GM21723 (cell line): ENCODE measurements around the gene SLC7A9.
"Not testable (repeated sequence)": the region's sequence is repeated elsewhere in the genome, so short reads cannot be mapped to it uniquely, and the experiment has no call there.

Source experiments
- ATAC-seq: cut with Tn5 transposase; IDR thresholded peaks from one replicate; pipeline ENCODE4 v1.9.1; 2021; ENCODE audit warnings: mild to moderate bottlenecking, moderate library complexity; ENCODE audit not compliant: unreplicated experiment

SLC7A9 gene

DNA sequence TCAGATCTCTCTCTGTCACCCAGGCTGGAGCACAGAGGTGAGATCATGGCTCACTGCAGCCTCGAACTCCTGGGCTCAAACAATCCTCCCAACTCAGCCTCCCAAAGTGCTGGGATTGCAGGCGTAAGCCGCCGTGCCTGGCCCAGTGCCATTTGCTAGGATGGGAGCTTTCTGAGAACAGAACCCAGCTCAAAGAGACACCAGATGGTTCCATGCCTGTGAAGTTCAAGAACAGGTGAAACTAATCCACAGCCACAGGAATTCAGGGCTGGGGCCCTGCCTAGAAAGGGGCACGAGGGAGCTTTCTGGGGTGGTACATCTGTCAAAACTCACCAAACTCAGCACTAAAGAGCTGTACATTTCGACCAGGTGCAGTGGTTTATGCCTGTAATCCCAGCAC, 4.2 kb downstream of the SLC7A9 start:
- ATAC-seq, result no peak

GRCh38 chr19:32864318-32865007, 5.1 kb downstream of the SLC7A9 start:
- no peak for ATAC-seq

DNA sequence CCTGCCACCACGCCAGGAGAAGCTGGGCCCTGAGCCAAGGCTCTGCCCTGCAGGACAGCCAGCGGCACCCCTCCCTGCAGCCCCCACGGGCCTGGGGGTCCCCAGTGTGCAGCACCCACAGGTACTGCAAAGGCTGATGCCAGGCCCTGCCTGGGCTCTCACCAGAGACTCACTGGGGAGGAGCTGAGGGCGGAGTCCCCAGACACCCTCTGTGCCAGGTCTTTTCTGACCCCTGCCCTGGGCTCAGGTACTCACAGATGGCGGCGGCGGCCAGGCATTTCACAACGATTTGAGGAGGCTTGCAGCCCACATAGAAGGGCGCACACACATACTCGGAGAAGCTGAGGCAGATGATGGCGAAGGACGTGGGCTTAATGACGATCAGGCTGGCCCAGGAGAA, 5.7 kb downstream of the SLC7A9 start:
- no peak for ATAC-seq

DNA sequence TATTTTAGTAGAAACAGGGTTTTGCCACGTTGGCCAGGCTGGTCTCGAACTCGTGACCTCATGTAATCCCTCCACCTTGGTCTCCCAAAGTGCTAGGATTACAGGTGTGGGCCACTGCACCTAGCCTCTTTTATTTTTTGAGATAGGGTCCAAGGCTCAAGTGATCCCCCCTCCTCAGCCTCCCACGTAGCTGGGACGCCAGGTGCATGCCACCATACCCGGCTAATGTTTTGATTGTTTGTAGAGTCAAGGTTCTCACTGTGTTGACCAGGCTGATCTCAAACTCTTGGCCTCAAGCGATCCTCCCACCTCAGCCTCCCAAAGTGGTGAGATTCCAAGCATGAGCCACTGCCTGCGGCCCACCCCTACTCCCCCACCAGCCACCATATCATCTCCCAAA, 6.3 kb downstream of the SLC7A9 start:
- ATAC-seq, result no peak

DNA sequence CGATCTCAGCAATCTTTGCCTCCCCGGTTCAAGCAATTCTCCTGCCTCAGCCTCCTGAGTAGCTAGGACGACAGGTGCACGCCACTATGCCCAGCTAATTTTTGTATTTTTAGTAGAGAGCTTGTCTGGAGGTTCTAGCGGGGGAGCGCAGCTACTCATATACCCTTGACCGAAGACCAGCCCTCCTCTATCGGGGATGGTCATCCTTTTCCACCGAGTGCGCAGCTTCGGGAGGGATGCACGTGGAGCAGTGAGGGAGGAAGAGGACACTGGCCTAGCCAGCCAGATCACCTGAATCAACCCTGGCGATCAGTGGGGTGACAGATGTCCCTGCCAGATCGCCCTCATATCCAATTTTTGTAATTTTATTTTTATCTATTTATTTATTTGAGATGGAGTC, 6.8 kb downstream of the SLC7A9 start:
- ATAC-seq, result no peak

- ATAC-seq, result no peak
Measured at GRCh38 chr19:32862173-32862572, 7.4 kb downstream of the SLC7A9 start.

GRCh38 chr19:32861596-32861995, 8.0 kb downstream of the SLC7A9 start:
- ATAC-seq, result no peak

DNA sequence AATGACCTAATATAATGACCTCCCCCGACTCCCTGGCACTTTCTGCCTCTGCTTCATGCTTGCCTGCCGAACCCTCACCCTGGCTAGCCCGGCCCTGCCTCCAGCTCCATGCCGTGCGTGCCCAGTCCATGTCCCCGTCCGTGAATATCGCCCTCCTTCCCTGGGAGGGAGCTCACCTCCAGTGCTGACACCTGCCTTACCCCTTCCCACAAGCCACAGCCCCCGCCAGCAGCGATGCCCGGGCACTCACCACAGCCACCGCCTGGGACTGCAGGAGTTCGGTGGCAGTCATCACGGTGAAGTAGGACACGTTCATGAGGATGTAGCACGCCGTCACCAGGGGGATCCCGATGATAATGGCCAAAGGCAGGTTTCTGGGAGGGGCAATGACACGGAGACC, 10.0 kb downstream of the SLC7A9 start:
- ATAC-seq, result no peak

DNA sequence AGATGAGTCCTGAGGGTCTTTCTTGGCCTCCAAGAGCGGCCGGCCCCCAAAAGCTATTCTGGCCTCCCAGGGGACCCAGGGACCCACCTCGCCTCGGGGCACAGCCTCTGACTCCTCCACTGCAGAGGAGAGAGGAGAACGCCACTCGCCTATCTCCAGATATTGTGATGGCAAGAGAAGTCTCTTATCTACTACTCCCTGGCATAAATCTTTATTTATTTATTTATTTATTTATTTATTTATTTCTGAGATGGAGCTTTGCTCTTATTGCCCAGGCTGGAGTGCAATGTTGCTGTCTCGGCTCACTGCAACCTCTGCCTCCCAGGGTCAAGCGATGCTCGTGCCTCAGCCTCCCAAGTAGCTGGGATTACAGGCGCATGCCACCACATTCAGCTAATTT, 11.0 kb downstream of the SLC7A9 start:
- no peak for ATAC-seq

DNA sequence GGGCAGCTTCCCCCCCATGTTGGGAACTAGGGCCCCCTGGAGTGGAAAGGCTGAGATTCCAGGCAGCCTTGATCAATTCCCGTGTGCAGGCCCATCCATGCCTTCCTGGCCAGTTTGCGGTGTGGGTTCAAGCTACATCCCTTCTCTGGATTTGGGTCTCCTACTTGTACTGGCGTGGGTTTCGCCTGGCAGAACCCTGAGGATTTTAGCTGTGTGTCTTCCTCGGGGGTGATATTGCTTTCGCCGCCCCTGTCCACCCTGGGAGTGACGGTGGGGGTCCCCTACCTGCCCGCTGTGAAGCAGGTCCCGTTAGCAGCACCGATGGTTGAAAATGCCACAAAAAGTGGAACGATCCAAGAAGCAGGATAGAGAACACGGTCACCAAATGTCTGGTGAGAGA, 11.4 kb downstream of the SLC7A9 start:
- no peak for ATAC-seq

DNA sequence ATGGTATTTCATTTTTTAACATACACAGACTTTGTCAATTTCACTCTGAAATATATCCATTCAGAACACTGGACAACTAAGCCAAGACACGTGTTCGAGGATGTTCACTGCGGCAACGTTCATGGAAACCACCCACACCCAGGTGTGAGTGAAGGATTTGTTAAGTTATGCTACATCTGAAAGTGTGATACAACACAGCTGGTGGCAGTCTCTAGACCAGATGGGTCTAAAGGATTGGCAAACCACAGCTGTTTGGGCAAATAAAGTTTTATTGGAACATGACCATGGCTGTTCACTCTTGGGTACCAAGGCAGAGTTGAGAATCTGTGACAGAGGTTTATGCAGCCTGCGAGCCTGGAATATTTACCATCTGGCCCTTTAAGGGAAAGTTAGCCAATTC, 12.0 kb downstream of the SLC7A9 start:
- ATAC-seq, result no peak

DNA sequence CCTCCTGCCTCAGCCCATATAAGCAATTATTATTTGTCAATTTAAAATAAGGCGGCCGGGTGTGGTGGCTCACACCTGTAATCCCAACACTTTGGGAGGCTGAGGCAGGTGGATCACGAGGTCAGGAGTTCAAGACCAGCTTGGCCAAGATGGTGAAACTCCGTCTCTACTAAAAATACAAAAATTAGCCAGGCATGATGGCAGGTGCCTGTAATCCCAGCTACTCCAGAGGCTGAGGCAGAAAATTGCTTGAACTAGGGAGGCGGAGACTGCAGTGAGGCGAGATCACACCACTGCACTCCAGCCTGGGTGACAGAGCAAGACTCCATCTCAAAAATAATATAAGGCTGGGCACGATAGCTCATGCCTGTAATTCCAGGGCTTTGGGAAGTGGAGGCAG, 12.7 kb downstream of the SLC7A9 start:
- ATAC-seq, result not testable (repeated sequence)

DNA sequence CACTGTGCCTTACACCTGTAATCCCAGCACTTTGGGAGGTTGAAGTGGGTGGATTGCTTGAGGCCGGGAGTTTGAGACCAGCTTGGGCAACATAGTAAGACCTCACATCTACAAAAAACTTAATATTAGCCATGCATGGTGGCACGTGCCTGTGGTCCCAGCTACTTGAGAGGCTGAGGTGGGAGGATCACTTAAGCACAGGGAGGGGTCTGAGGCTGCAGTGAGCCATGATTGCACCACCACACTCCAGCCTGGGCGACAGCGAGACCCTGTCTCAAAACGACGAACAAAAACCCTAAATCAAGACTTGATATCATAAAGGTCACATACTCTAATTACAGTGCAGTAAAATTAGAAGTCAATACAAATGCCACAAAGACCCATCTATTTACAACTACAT, 17.4 kb downstream of the SLC7A9 start:
- no peak for ATAC-seq

GRCh38 chr19:32848035-32848434, 21.5 kb downstream of the SLC7A9 start:
- ATAC-seq, result not testable (repeated sequence)

DNA sequence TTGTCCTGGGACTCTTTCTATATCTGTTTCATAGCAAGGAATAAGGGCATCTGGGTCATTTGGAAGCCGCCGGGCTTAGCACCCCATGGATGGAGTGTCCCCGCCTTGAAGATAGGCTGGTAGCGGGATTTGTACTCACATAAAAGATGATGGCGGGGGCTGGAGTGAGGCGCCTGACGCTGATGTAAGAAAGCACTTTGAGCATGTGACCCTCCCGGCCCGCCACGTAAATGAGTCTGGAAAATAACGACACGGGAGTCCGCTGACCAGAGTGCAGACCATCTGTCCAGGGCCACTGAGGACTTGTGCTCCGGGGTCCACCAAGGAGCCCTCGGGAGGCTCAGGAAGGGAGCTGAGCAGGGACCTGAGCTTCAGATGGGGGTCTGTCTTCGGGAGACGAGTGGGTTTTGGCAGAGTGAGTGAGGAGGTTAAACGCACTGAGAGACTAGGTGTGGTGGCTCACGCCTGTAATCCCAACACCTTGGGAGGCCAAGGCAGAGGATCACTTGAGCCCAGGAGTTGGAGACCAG, 25.8 kb downstream of the SLC7A9 start:
- no peak for ATAC-seq

DNA sequence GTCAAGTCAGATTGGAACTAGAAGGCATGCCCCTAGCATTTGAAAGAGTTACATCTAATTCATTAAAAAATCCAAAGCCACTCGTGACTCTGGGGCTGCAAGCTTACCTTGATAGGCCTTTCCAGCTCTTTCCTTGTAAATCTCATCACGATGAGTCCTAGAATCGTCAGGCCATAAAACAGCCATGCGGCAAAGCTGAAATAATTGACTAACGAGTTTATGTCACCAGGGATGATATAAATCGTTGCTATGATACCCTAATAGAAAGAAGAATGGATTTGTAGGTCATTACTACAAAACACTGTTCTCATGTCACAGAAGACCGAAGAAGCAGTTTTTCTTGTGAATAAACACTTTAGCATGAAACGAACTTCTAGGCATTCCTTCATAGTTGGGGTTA, 27.5 kb downstream of the SLC7A9 start:
- ATAC-seq, result no peak

DNA sequence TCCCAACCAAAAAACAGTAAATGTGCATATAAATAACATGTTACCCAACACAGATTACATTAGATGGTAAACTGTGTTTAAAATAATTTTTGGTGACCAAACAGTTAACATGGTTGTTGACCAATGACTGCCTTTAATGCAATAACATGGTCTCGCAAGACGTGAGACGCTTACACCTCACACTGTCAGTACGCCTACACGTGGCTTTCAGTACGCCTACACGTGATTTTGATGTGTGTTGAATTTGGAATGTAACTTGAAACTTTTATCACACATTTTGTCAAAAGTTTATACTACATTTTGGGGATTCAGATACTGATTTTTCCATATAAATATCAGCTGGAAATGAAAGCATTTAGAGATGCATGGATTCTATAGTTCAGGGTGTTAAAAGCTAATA, 32.0 kb downstream of the SLC7A9 start:
- ATAC-seq, result no peak

GRCh38 chr19:32833388-32833787, 36.2 kb downstream of the SLC7A9 start:
- ATAC-seq, result not testable (repeated sequence)

DNA sequence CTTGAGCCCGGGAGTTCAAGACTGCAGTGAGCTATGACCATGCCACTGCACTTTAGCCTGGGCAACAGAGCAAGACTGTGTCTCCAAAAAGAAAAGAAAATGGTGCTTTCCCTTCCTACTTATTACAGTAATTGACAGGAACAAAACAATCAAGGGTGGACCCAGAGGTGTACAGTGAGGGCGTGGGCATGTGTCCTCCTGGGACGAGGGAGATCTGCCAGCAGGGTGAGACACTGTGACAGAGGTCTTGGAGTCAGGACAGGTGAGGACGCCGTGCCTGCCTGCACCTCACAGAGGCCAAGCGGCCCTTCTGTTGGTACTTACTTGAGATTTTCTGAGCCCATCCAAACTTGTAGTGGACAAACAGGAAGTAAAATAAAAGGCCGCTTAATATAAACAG, 36.7 kb downstream of the SLC7A9 start:
- ATAC-seq, result not testable (repeated sequence)

DNA sequence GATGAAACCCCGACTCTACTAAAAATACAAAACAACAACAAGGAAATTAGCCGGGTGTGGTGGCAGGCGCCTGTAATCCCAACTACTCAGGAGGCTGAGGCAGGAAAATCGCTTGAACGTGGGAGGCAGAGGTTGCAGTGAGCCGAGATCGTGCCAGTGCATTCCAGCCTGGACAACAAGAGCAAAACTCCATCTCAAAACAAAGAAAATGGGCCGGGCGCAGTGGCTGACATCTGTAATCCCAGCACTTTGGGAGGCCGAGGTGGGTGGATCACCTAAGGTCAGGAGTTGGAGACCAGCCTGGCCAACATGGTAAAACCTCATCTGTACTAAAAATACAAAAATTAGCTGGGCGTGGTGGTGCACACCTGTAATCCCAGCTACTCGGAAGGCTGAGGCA, 37.5 kb downstream of the SLC7A9 start:
- not testable (repeated sequence) for ATAC-seq

- no peak for ATAC-seq
Measured at GRCh38 chr19:32831611-32832010, 38.0 kb downstream of the SLC7A9 start.

GRCh38 chr19:32830231-32831014, 39.1 kb downstream of the SLC7A9 start:
- ATAC-seq, result no peak
